Thoracic aorta (tissue), 2 donors: ENCODE data around the gene SLC39A11. TPM values are rescaled to one million over a fixed set of nuclear protein-coding genes. Genes with fewer than 3 reads are reported as not detected.

Experiments used
- ATAC-seq: fragments of 150-250 bp; one replicate; pipeline ENCODE4 v1.8.0; 2017; ENCODE audit warnings: low read depth; ENCODE audit not compliant: insufficient number of reproducible peaks, low FRiP score
- DNase-seq: peaks from one replicate; pipeline ENCODE4 v3.0.0-alpha.2; 2020; ENCODE audit warnings: low spot score
- H3K27ac ChIP-seq, 2 donors: fragments of 200-600 bp; sonication (generic); 1 replicate in 1 of 2; 2 replicates in 1 of 2; pipeline ENCODE4 v1.5.1; 2016; ENCODE audit warnings: mild to moderate bottlenecking in 2 of 2, moderate library complexity in 2 of 2
- H3K27me3 ChIP-seq: fragments of 200-600 bp; sonication (generic); replicated peaks from 2 replicates; pipeline ENCODE4 v1.6.0; 2016; ENCODE audit warnings: mild to moderate bottlenecking; ENCODE audit not compliant: insufficient read depth
- H3K36me3 ChIP-seq: fragments of 200-600 bp; sonication (generic); one replicate; pipeline ENCODE4 v1.5.1; 2016
- H3K4me1 ChIP-seq, 2 donors: fragments of 200-600 bp; sonication (generic); 1 replicate in 1 of 2; 2 replicates in 1 of 2; pipeline versions ENCODE4 v1.5.1 to v1.6.0; 2016; ENCODE audit warnings: low read depth in 2 of 2, mild to moderate bottlenecking in 1 of 2; ENCODE audit not compliant: control insufficient read depth in 1 of 2
- H3K4me3 ChIP-seq: fragments of 200-600 bp; sonication (generic); 2 replicates; pipeline ENCODE4 v1.5.1; 2016; ENCODE audit warnings: mild to moderate bottlenecking
- H3K9me3 ChIP-seq: fragments of 200-600 bp; sonication (generic); 2 replicates; pipeline ENCODE4 v1.5.1; 2016
- total RNA-seq, 2 donors: library from RNA; depleted of rRNA; stranded (reverse); fragments of >200 nt; gene quantifications; one replicate each; pipeline versions ENCODE4 v1.1.0 to v1.2.3, GENCODE V29; 2016
- TF ChIP-seq, protein P1 (sequence below): fragments of 200-600 bp; sonication (generic); IDR thresholded peaks from one replicate; pipeline ENCODE4 v1.5.1; 2019; ENCODE audit warnings: antibody characterized with exemption

The SLC39A11 gene
- total RNA-seq, 2 donors from 2014 or later, result 12.0 to 29.1 TPM

DNA sequence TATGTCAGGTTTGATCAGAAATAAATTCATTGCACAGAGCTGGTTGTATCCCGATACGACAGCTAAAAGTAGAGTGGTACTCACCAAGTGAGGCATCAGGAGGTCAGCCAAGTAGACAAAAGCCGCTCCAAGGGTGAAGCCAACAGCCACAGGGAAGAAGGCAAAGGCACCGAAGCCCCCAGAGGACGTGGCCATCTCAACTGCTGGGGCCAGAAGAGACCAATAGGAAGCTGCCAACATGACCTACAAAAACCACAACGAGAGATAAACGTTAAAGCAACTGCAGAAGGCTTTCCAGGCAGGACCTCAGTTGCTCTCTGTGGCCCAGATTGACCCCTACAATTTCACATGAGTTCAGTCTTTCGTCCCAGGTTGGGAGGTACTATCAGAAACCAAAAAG lies 61.0 kb downstream of the SLC39A11 start:
- no peak for DNase-seq

DNA sequence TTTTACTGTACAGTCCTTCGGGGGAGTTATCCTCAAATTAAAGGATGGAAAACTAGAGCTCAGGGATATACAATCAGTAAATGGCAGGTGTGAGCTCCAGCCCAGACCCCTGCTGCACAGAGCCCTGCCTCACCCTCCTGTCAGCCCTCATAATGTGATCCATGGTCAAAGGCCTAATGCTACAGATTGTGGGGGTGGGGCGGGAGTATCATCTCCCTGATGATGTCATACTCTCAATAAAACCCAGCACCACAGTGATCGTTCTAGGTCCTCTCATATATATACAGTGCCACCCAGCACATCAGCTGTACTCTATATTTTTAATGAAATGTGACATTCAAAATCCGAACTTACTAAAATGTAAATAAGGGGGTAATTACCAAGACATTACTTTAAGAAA lies 61.5 kb downstream of the SLC39A11 start:
- Histone ChIP-seq H3K4me3 (no peak overlapping the region), H3K4me1 (no peaks in the 10 kb centered on the region), H3K27me3 (no peaks in the 10 kb centered on the region), H3K36me3 (peaks cover 5% of the 10 kb centered on the region), H3K27ac (no peak overlapping the region), H3K9me3 (no peaks in the 10 kb centered on the region)
- TF ChIP-seq, protein P1, sequence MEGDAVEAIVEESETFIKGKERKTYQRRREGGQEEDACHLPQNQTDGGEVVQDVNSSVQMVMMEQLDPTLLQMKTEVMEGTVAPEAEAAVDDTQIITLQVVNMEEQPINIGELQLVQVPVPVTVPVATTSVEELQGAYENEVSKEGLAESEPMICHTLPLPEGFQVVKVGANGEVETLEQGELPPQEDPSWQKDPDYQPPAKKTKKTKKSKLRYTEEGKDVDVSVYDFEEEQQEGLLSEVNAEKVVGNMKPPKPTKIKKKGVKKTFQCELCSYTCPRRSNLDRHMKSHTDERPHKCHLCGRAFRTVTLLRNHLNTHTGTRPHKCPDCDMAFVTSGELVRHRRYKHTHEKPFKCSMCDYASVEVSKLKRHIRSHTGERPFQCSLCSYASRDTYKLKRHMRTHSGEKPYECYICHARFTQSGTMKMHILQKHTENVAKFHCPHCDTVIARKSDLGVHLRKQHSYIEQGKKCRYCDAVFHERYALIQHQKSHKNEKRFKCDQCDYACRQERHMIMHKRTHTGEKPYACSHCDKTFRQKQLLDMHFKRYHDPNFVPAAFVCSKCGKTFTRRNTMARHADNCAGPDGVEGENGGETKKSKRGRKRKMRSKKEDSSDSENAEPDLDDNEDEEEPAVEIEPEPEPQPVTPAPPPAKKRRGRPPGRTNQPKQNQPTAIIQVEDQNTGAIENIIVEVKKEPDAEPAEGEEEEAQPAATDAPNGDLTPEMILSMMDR, result no peak
- no peak for ATAC-seq
- DNase-seq, result no peak

More for the DNA sequence above, 61.0 kb downstream of the SLC39A11 start:
- Histone ChIP-seq H3K9me3 (no peaks in the 10 kb centered on the region), H3K4me1 (no peaks in the 10 kb centered on the region), H3K27me3 (no peaks in the 10 kb centered on the region), H3K4me3 (no peak overlapping the region), H3K27ac (no peak overlapping the region), H3K36me3 (peaks cover 5% of the 10 kb centered on the region)
- no peak for ATAC-seq
- TF ChIP-seq, protein P1, result no peak

DNA sequence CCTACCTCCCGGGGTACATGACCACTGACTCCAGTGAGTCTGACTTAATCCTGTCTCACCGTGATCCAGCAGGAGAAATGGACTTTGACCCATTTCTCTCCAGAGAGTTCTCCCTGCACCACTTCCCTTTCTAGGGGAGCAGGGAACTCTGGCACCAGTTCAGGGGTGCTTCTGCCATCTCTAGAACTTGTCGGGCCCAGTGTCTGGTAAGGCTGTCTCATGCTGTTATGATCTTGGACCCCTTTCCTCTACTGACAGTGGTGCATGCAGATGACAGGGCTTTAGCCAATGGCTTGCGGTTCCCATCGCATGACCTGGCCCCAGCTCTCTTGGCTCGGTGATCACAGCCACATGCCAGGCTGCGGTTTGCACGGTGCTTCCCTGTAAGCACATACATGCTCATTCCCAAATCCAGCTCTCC lies 62.0 kb downstream of the SLC39A11 start:
- Histone ChIP-seq H3K4me3 (no peak overlapping the region), H3K27ac (no peak overlapping the region), H3K27me3 (no peaks in the 10 kb centered on the region), H3K9me3 (no peaks in the 10 kb centered on the region), H3K4me1 (no peaks in the 10 kb centered on the region), H3K36me3 (peaks cover 5% of the 10 kb centered on the region)
- no peak for DNase-seq
- TF ChIP-seq, protein P1, result no peak
- no peak for ATAC-seq

- no peak overlapping the region for H3K4me3 ChIP-seq
- H3K27ac ChIP-seq, result no peak overlapping the region
- H3K27me3 ChIP-seq, result no peaks in the 10 kb centered on the region
- peaks cover 5% of the 10 kb centered on the region for H3K36me3 ChIP-seq
- ATAC-seq (no peak), DNase-seq (no peak)
- TF ChIP-seq, protein P1, result no peak
- H3K4me1 ChIP-seq, result no peaks in the 10 kb centered on the region
- H3K9me3 ChIP-seq, result no peaks in the 10 kb centered on the region
Measured at GRCh38 chr17:73029991-73030390, 62.5 kb downstream of the SLC39A11 start.

DNA sequence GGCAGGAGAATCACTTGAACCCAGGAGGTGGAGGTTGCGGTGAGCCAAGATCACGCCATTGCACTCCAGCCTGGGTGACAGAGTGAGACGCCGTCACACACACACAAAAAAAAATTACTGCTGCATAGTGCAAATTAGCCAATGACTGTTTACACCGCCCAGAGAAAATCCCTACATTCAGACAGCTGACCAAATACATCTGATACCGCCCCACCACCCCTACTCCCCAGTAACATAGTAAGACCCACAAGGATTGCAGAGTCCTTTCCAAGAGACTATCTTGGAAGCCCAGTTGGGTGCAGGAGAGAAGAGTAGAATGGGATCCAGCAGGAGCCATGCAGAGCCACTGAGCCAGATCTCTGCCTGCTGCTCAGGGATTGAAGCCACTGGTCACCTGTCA lies 63.5 kb downstream of the SLC39A11 start:
- ATAC-seq (no peak), DNase-seq (no peak)
- Histone ChIP-seq H3K27ac (no peak overlapping the region), H3K27me3 (no peaks in the 10 kb centered on the region), H3K4me1 (no peaks in the 10 kb centered on the region), H3K9me3 (no peaks in the 10 kb centered on the region), H3K4me3 (no peak overlapping the region), H3K36me3 (peaks cover 5% of the 10 kb centered on the region)
- TF ChIP-seq, protein P1, result no peak
